GM21528 (cell line): ENCODE data around the gene TEX11.
"Not testable (repeated sequence)": the region's sequence is repeated elsewhere in the genome, so short reads cannot be mapped to it uniquely, and the experiment has no call there.

ENCODE experiments used
- ATAC-seq: cut with Tn5 transposase; IDR thresholded peaks from one replicate; pipeline ENCODE4 v1.9.1; 2021; ENCODE audit warnings: mild to moderate bottlenecking, moderate library complexity; ENCODE audit not compliant: unreplicated experiment, low FRiP score

The TEX11 gene

DNA sequence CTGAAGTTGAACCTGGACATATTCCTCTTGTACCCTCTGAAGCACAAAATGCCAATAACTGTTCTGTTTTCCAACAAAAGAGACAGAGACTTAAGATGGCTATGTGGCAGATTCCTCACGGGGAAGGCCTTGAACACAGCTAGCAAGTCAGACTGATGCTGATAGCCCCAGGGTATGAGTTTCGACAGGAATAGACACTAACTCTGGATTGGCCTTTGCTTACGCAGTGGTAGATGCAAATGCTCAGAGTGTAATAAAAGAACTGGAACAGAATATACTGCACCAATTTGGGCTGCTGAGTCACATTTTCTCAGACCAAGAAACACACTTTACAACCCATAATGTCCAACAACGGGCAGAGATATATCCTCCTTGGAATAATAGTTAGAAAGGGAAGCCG, 290.0 kb downstream of the TEX11 start:
- no peak for ATAC-seq

DNA sequence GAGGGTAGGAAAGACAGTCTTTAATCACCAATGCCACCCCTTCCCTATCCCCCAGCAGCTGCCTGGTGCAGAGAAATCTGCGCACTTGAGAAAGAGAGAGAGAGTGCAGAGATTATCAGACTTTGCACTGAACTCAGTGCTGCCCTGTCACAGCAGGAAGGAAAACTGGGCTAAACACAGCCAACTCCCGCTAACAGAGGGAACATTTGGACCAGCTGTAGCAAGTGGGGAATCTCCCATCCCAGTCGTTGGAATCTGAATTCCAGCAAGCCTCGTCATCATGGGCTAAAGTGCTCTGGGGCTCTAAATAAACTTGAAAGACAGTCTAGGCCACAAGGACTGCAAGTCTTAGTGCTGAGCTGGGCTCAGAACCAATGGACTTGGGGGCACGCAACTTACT, 295.2 kb downstream of the TEX11 start:
- no peak for ATAC-seq

DNA sequence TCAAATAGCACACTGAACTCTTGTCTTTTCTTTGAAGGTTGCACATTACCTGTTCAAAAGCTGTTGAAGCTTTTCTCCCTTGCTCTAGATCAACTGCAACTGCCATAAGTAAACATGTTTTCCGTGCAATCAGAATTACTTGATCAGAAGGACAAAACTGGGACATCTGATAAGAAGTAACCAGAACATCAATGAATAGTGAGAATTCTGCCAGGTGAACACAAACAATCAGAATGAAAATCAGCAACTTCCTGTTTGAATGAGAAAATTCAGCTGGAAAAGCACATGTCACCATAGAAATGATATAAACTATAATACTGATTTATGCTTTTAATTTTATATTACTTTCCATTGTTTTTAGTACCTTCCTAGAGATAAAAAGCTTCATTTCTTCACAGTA, 303.2 kb downstream of the TEX11 start:
- ATAC-seq = no peak

DNA sequence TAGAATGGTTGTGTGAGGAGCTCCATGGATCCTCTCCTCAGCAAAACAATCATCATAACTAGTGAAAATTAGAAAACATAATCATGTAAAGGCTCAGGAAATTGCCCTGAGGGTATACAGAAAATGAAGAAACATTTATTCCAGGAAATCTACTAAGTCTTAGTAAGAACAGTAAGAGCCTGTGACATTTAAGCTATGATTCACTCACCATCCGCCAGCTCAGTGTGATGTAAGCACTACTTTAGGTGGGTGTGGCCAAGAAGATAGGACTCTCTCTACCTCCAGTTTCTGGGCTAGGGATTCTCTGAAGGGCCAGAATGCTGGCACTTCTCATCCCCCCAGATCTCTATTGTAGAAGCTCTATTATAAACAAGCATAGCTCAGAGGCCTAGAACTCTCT, 316.4 kb downstream of the TEX11 start:
- no peak for ATAC-seq

DNA sequence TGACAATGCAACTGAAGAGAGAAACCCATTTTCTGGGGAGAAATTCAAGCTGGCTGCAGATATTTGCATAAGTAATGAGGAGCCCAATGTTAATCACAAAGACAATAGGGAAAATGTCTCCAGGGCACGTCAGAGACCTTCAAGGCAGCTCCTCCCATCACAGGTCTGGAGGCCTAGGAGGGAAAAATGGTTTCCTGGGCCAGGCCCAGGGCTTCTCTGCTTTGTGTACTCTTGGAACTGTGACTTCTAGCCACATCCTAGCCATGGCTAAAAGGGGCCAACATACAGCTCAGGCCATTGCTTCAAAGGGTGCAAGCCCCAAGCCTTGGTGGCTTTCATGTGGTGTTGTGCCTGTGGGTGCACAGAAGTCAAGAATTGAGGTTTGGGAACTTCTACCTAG, 321.4 kb downstream of the TEX11 start:
- not testable (repeated sequence) for ATAC-seq

DNA sequence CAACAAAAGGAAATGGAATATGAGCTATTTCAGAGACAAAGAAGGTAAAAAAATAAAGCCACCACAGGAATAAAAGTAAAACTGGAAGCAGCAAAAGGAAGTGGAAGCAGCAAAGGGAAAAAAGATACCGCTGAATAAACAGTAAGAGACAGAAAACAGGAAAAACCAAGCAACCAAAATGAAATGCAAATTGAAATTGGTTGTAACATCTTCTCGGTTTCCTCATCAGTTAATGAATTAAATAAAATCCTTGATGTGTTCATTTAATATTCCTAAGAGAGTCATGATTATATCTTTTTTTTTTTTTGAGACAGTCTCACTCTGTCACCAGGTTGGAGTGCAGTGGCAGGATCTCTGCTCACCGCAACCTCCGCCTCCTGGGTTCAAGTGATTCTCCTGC, 331.1 kb downstream of the TEX11 start:
- no peak for ATAC-seq

DNA sequence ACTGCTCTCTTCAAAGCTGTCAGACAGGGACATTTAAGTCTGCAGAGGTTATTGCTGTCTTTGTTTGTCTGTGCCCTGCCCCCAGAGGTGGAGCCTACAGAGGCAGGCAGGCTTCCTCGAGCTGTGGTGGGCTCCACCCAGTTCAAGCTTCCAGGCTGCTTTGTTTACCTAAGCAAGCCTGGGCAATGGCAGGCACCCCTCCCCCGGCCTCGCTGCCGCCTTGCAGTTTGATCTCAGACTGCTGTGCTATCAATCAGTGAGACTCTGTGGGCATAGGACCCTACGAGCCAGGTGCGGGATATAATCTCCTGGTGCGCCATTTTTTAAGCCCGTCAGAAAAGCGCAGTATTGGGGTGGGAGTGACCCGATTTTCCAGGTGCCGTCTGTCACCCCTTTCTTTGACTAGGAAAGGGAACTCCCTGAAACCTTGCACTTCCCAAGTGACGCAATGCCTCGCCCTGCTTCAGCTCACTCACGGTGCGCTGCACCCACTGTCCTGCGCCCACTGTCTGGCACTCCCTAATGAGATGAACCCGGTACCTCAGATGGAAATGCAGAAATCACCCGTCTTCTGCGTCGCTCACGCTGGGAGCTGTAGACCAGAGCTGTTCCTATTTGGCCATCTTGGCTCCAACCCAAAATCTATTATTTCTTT, 338.5 kb downstream of the TEX11 start:
- not testable (repeated sequence) for ATAC-seq

DNA sequence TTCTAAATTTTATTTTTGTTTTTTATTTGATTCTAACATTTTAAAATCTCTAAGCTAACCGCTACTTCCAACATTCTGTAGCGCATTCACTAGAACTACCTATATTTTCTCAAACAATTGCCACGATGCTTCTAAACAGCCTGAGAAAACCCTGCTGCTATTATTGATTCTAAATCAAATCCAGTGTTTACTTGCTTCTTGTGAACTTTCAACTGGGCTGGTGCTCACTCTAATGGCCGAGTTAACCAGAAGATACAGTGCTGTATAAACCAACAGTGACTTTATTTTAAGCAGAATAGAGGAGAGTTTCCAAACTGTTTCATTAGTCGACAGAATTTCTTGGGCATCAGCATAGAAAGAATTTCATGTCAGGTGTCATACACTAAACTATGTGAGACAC, 353.6 kb downstream of the TEX11 start:
- ATAC-seq = no peak

DNA sequence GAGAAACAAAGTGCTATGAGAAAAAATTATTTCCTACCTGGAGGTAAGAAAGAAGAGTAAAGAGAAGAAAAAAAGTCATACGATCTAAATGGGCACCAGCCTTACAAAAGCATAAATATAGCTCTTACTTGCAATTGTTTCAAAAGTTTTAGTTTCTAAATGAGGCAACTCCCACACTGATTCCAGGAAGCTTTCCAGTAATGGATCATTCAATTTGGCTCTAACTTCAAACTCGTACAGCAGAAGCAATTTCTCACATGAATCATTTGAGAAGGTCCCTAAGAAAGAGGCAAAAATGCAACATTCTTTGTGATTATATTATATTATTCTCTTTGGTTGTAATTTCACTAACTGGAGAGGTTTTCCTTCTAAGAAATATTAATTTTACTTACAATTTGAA, 354.0 kb downstream of the TEX11 start:
- no peak for ATAC-seq

DNA sequence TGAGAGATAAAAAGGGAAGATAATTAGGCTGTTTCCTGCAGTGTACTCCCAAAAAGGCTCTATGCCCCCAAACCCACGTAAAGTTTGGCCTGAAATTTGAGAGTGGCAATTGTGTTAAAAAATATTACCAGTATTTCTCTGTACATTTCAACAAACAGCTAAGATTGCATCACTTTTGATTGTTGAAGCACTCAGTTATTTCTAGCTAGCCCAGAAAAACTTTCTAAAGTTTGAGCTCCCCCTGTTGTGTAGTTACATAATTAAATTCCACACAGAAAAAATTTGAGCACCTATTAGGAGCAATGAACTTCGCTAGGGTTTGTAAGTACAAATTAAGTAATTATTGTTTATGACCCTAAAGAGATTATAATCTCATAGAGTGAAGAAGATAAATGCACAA, 354.4 kb downstream of the TEX11 start:
- no peak for ATAC-seq

DNA sequence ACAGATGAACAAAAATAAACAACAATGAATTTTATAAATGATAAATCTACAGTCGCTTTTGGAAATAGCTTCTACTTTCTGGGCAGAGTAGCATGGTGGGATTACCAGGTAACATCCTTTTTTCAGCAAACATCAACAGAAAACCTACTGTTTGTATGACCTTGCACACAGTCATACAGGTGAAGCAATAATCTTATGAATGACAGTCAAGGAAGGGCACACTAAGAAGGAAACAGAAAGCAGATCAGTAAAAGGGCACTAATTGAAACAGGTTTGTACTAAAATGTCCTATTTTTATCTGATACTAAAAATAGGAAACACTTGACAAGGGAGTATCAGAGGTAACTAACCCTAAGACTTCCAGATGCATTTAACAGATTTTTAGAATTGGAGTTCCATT, 355.0 kb downstream of the TEX11 start:
- ATAC-seq = no peak

DNA sequence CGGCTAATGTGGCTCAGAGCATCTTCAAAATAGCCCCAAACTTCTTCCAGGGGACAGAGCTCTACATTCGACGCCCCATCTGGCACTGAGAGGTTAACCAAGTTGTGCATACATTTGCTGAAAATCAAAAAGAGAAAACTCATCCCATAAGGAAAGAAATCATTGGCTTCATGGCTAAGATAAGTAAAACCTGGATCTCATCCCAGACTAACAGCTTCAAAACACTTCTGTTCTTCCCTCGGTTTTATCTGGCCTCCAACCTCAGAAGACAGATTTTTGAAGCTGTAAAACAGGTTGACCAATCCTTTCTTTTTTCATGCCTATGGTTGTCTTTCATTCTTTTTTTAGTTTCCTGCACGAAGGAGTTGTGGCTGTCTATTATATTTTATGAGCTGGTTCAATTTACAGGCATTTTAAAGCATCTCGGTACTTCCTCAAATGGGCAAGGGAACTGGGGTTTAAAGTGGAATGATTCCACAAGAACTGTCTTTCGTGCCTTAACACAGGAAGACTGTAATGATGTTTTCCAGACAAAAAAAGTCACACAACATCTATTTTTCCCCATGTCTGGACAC, 356.3 kb downstream of the TEX11 start:
- no peak for ATAC-seq

DNA sequence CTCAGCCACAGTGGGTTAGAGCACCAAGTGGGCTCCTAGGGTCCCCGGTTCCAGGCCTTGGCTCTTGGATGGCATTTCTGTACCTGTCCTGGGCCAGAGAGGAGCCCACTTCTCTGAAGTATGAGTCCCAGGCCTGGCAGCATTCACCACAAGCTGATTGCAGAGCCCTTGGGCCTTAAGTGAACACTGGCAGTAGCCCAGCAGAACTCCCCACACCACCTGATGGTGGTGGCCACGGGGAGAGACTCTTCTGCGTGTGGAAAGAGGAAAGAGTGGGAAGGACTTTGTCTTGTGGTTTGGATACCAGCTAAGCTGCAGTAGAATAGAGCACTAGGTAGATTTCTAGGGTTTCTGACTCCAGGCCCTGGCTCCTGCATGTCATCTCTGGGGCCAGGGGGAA, 359.1 kb downstream of the TEX11 start:
- no peak for ATAC-seq

DNA sequence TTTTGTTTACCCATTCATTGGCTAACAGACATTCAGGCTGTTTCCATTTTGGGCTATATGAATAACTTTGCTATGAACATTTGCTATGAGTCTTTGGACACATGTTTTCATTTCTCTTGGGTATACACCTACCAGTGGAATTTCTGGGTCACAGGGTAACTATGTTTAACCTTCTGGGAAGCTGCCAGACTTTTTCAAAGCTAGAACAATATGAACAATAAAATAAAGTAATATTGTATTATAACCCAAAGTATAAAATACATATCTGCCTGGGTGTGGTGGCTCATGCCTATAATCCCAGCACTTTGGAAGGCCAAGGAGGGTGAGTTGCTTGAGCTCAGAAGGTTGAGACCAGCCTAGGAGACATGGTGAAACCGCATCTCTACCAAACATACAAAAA, 373.3 kb downstream of the TEX11 start:
- ATAC-seq = no peak

DNA sequence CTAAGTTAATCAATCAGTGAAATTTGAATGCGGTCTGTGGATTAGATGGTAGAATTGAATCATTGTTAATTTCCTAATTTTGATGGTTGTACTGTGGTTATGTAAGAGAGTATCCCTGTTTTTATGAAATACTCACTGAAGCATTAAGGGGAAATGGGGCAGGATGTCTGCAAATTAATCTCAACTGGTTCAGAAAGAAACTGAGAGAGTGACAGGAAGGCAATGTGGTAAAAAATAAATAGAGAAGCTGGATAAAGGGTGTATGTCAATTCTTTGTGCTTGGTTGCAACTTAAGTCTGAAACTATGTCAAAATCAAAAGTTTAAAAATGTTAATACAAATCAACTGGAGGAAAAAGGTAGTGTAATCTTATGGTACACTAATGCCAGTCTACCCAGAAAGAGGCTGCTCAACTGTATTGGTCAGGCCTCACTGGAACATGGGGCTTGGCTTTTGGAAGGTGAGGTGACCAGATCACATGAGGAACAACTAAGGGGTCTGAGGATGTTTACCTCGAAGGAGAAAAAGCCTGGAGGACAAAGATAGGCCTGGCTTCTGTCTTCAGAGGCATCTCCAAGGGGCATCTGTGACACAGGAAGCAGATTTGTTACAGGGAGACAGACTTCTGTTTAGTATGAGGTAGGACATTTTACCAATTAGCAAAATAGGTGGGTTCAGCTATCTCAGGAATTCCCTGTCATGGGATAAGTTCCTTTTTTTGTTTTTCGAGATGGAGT, 380.7 kb downstream of the TEX11 start:
- ATAC-seq = no peak

DNA sequence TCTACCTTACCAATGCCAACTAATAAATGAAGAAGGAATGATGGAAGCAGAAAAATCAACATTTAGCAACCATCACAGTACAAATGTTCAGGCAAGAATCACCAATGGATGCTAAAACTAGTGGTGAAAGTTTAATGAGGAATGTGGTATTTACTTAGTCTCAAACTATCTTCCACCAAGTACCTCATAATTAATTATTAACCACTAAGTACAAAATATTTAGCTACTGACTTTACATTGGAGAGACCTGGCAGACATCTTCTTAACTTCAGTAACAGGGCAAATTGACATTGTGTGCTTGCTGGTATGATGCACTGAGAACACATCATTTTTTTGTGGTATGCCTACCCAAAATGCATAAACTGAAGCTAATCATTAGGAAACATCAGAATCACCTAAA, 381.5 kb downstream of the TEX11 start:
- ATAC-seq = no peak

DNA sequence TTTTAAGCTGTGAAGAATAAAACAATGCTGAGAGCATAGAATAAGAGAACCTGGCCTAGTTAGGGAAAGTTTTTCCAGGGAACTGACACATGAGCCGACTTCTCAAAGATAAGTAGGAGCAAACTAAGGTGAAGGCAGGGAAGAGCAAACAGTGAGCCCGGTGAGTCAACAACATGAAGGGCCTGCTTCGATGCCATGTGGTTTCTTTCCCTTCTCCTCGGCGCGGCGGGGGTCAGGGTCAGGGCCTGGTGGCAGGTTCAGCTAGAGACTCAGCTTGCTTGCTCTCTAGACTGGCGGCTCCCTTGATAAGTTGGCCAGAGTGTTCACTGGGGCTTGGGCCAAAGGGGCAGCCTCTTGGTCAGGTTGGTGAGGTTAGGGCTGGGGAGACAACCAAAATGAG, 382.8 kb downstream of the TEX11 start:
- ATAC-seq = no peak

DNA sequence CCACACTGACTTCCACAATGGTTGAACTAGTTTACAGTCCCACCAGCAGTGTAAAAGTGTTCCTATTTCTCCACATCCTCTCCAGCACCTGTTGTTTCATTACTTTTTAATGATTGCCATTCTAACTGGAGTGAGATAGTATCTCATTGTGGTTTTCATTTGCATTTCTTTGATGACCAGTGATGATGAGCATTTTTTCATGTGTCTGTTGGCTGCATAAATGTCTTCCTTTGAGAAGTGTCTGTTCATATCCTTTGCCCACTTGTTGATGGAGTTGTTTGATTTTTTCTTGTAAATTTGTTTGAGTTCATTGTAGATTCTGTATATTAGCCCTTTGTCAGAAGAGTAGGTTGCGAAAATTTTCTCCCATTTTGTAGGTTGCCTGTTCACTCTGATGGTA, 392.8 kb downstream of the TEX11 start:
- ATAC-seq = not testable (repeated sequence)

DNA sequence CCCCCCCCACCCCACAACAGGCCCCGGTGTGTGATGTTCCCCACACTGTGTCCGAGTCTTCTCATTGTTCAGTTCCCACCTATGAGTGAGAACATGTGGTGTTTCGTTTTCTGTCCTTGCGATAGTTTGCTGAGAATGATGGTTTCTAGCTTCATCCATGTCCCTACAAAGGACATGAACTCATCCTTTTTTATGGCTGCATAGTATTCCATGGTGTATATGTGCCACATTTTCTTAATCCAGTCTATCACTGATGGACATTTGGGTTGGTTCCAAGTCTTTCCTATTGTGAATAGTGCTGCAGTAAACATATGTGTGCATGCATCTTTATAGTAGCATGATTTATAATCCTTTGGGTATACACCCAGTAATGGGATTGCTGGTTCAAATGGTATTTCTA, 393.2 kb downstream of the TEX11 start:
- ATAC-seq = not testable (repeated sequence)

DNA sequence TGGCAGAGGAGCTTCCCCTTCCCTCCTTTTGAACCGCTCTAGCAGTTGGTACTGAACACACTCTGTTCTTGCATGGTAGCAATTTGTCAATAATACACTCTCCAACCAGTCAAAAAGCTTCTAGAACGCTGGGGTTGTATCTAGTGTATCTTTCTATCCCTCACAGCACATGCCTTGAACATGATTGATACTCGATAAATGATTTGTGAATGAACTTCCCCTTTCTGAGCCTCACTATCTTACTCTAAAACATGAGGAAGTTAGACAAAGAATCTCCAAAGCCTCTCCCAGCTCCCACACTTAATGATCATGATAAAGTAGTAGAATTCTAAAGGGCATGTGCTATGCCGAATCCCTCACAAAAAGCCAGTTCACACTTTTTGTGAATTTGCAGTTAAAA, 399.4 kb downstream of the TEX11 start:
- ATAC-seq = no peak

DNA sequence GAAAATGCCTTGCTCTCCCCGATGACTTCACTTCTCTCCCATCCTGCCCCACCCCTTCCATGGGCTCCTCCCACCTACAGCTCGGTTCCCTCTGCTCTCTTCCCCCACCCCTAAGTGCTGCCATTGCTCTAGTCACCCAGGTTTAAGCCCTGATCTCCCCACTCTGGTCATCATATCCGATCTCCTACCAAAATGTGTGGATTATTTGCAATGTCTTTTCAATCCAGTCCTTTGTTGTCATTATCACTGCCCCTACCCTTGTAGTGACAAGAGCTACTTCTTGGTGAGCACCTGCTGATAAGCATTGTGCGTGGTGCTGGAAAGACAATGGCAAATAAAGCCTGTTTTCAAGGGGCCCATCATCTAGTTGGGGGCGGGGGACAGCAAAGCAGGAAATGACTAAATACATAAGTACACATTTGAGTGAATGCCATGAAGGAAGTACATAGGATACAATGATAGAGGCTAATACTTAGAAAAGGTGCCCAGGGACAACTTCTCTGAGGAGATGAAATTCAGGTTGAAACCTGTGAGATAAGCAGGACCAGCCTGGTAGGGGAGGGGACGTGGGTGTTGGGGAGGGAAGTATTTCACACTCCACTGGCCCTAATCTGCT, 400.1 kb downstream of the TEX11 start:
- ATAC-seq = no peak

DNA sequence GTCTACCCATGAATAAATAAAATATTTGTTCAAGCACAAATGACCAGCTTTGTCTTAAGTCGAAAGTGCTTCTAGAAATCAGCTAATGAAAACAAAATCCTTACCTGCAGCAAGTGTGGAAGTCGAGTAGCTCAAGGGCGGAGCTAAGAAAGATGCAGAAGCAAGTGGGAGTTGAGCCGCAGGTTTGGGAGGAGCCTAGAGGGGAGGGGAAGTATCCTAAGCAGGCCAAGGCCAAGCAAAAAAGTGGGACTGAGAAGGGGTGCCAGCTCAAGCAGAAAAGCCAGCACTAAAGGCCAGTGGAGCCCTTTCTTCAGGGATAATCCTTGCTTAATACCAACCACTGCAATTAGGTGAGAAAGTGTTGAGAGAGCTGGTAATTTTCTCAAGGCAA, 403.1 kb downstream of the TEX11 start:
- ATAC-seq = no peak
